ENCODE results near the gene BLTP3B.

DNA sequence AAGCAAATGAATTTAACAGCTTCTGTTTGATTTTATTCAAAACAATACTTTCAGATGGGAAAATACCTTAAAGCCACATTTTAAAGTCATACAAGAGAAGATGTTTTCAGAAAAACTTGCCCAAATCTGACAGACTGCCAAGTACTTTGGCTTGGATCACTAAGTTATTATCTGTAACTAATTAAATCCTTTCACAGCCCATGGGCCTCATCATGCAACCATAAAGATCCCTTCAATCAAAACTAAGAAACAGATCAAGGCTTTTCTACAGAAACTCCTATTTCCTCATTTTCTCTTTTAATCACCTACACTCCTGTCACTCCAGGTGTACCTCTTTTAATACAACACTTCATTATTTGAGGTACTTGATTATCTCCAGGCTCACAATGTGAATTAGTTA lies 28.1 kb downstream of the BLTP3B start:
- TF ChIP-seq, protein P1, sequence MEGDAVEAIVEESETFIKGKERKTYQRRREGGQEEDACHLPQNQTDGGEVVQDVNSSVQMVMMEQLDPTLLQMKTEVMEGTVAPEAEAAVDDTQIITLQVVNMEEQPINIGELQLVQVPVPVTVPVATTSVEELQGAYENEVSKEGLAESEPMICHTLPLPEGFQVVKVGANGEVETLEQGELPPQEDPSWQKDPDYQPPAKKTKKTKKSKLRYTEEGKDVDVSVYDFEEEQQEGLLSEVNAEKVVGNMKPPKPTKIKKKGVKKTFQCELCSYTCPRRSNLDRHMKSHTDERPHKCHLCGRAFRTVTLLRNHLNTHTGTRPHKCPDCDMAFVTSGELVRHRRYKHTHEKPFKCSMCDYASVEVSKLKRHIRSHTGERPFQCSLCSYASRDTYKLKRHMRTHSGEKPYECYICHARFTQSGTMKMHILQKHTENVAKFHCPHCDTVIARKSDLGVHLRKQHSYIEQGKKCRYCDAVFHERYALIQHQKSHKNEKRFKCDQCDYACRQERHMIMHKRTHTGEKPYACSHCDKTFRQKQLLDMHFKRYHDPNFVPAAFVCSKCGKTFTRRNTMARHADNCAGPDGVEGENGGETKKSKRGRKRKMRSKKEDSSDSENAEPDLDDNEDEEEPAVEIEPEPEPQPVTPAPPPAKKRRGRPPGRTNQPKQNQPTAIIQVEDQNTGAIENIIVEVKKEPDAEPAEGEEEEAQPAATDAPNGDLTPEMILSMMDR (IDR thresholded peaks at IDR 0.05; ENCODE audit: low read length): no peak
- TF ChIP-seq EZH2 (IDR thresholded peaks at IDR 0.05; ENCODE audit: borderline replicate concordance, low read length): no peak
